Mucosa of rectum (tissue), 2 donors: ENCODE results near the gene S1PR3.

ENCODE experiments used
- H3K27ac ChIP-seq, 2 donors: one replicate each; pipeline ENCODE4 v1.7.0; 2013; ENCODE audit warnings: inconsistent platforms in 2 of 2, low read depth in 2 of 2, low read length in 2 of 2
- H3K27me3 ChIP-seq, 2 donors: one replicate each; pipeline ENCODE4 v1.7.0; 2013; ENCODE audit warnings: low read length in 2 of 2; ENCODE audit not compliant: control insufficient read depth in 2 of 2, insufficient read depth in 2 of 2
- H3K36me3 ChIP-seq, 2 donors: one replicate each; pipeline ENCODE4 v1.7.0; 2013; ENCODE audit warnings: low read length in 2 of 2; ENCODE audit not compliant: control insufficient read depth in 2 of 2, insufficient read depth in 2 of 2
- H3K4me1 ChIP-seq, 2 donors: one replicate each; pipeline ENCODE4 v1.7.0; 2013; ENCODE audit warnings: low read length in 2 of 2, mild to moderate bottlenecking in 1 of 2; ENCODE audit not compliant: control insufficient read depth in 2 of 2, insufficient read depth in 2 of 2
- H3K4me3 ChIP-seq, 2 donors: one replicate each; pipeline ENCODE4 v1.7.0; 2013; ENCODE audit warnings: low read length in 2 of 2
- H3K9ac ChIP-seq, 2 donors: one replicate each; pipeline ENCODE4 v1.7.0; 2013; ENCODE audit warnings: low read length in 2 of 2, low read depth in 1 of 2, mild to moderate bottlenecking in 1 of 2
- H3K9me3 ChIP-seq, 2 donors: one replicate each; pipeline ENCODE4 v1.7.0; 2013; ENCODE audit warnings: low read length in 2 of 2; ENCODE audit not compliant: control insufficient read depth in 2 of 2
- donor health status: healthy.
- donor health status: Normal muscosa, but diverticular disease.

Gene S1PR3

GRCh38 chr9:89036383-89036782 is 45.1 kb downstream of the S1PR3 start:
- no peak overlapping the region for H3K4me3 ChIP-seq
- H3K4me1 ChIP-seq, result no peaks in the 10 kb centered on the region
- no peaks in the 10 kb centered on the region for H3K27me3 ChIP-seq
- no peak overlapping the region for H3K27ac ChIP-seq
- no peak overlapping the region for H3K9ac ChIP-seq
- no peaks in the 10 kb centered on the region for H3K36me3 ChIP-seq
- no peaks in the 10 kb centered on the region for H3K9me3 ChIP-seq

- H3K9me3 ChIP-seq, result no peaks in the 10 kb centered on the region
- no peak overlapping the region for H3K4me3 ChIP-seq
- no peak overlapping the region for H3K27ac ChIP-seq
- H3K27me3 ChIP-seq, result no peaks in the 10 kb centered on the region
- no peaks in the 10 kb centered on the region for H3K4me1 ChIP-seq
- no peaks in the 10 kb centered on the region for H3K36me3 ChIP-seq
- H3K9ac ChIP-seq, result no peak overlapping the region
These were observed 45.6 kb downstream of the S1PR3 start for GRCh38 chr9:89036891-89037290.

DNA sequence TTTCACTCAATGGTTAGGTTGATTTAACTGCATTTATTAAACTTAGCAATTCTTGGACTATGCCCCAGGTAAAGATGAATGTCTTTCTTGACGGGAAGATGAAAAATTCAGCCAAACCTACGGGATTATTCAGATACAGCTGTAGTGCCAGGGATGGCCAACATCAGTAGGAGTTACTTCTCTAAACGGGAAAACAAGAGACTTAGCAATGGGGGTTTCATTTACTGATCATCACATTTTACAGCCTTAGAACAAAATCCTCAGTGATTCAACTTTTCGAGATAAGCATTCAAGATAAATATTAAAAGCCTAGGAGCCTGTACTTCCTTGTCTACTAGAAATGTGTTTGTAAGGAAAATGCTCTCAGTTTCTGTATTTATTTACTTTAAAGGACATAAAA is 46.1 kb downstream of the S1PR3 start:
- Histone ChIP-seq H3K9ac (no peak overlapping the region), H3K4me3 (no peak overlapping the region), H3K27ac (no peak overlapping the region), H3K27me3 (no peaks in the 10 kb centered on the region), H3K36me3 (no peaks in the 10 kb centered on the region), H3K4me1 (no peaks in the 10 kb centered on the region), H3K9me3 (no peaks in the 10 kb centered on the region)

DNA sequence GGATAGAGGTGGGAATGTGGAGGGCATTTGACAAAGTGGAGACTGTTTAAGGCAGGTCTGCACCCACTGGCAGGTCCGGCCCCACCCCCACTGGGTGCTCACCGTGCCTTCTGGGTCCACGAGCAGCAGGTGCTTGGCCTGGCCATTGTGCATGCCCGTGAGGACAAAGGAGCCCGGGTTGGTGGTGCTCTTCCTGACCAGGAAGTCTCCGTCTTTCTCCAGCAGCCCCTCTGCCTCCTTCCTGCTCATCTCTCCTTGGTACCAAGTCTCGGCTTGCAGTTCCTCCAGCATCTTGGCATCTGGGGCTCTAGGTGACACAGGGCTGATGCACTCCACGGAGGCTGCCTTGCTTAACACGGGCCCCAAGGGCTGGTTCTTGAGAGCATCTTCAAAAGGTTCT is 46.6 kb downstream of the S1PR3 start:
- Histone ChIP-seq H3K9ac (no peak overlapping the region), H3K27ac (peak overlapping the region in 1 of 2 donors; percentile 13), H3K4me3 (no peak overlapping the region), H3K9me3 (no peaks in the 10 kb centered on the region), H3K36me3 (no peaks in the 10 kb centered on the region), H3K27me3 (no peaks in the 10 kb centered on the region), H3K4me1 (no peaks in the 10 kb centered on the region)

GRCh38 chr9:89038382-89039103 is 47.3 kb downstream of the S1PR3 start:
- H3K36me3 ChIP-seq, result no peaks in the 10 kb centered on the region
- no peak overlapping the region for H3K4me3 ChIP-seq
- no peaks in the 10 kb centered on the region for H3K4me1 ChIP-seq
- H3K9ac ChIP-seq, result no peak overlapping the region
- no peaks in the 10 kb centered on the region for H3K9me3 ChIP-seq
- no peaks in the 10 kb centered on the region for H3K27me3 ChIP-seq
- H3K27ac ChIP-seq, result no peak overlapping the region

DNA sequence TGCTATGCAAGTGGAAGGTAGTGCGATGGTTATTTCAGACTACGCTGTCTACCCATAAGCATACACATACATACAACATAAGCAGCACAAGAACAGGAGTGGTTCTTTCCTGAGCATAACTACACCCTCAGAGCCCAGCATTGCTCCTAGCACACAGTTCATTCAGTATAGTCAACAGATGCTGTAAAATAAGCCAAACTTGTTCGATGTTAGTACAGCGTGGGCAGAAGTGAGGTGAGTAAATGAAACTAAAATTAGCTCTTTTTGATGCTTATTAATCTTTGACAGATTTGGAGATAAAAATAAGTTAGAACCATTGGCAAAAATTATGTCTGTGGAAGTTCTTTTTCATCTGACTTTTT is 47.8 kb downstream of the S1PR3 start:
- Histone ChIP-seq H3K9me3 (no peaks in the 10 kb centered on the region), H3K36me3 (no peaks in the 10 kb centered on the region), H3K27ac (no peak overlapping the region), H3K4me1 (no peaks in the 10 kb centered on the region), H3K4me3 (no peak overlapping the region), H3K27me3 (no peaks in the 10 kb centered on the region), H3K9ac (no peak overlapping the region)

DNA sequence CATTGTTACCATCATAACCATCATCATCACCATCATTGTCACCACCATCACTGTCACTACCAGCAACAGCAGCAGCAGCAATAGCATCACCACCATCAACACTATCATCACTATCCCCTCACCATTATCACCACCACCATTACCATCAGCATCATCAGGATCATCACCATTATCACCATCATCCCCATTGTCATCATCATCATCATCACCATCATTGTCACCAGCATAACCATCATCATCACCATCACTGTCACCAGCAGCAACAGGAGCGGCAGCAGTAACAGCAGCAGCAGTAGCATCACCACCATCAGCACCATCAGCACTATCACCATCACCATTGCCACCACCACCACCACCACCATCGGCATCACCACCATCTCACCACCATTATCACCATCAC is 48.4 kb downstream of the S1PR3 start:
- no peak overlapping the region for H3K4me3 ChIP-seq
- no peaks in the 10 kb centered on the region for H3K4me1 ChIP-seq
- no peaks in the 10 kb centered on the region for H3K9me3 ChIP-seq
- no peaks in the 10 kb centered on the region for H3K27me3 ChIP-seq
- no peak overlapping the region for H3K9ac ChIP-seq
- H3K36me3 ChIP-seq, result no peaks in the 10 kb centered on the region
- H3K27ac ChIP-seq, result no peak overlapping the region

GRCh38 chr9:89042984-89043383 is 51.7 kb downstream of the S1PR3 start:
- no peak overlapping the region for H3K4me3 ChIP-seq
- H3K27me3 ChIP-seq, result no peaks in the 10 kb centered on the region
- no peaks in the 10 kb centered on the region for H3K36me3 ChIP-seq
- H3K27ac ChIP-seq, result no peak overlapping the region
- no peaks in the 10 kb centered on the region for H3K4me1 ChIP-seq
- H3K9ac ChIP-seq, result no peak overlapping the region
- H3K9me3 ChIP-seq, result no peaks in the 10 kb centered on the region

DNA sequence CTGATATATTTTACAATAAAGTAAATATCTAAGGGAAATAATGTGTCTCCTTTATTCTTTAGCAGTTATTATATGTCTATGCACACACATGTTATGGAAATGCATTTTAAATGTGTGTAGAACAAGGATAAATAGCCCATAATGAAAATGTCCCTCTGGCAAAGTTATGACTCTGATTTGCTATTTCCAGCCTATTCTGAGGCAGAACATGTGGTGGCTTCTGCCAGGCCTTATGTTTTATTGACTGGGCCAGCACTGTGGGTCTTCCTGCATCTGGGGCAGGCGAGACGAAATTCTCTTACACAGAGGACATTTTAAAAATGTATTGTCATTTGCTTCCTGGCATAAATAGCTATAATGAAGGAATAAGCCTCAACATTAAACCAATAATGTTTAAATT is 52.8 kb downstream of the S1PR3 start:
- Histone ChIP-seq H3K4me1 (no peaks in the 10 kb centered on the region), H3K36me3 (no peaks in the 10 kb centered on the region), H3K9ac (no peak overlapping the region), H3K9me3 (no peaks in the 10 kb centered on the region), H3K27me3 (no peaks in the 10 kb centered on the region), H3K4me3 (no peak overlapping the region), H3K27ac (no peak overlapping the region)

DNA sequence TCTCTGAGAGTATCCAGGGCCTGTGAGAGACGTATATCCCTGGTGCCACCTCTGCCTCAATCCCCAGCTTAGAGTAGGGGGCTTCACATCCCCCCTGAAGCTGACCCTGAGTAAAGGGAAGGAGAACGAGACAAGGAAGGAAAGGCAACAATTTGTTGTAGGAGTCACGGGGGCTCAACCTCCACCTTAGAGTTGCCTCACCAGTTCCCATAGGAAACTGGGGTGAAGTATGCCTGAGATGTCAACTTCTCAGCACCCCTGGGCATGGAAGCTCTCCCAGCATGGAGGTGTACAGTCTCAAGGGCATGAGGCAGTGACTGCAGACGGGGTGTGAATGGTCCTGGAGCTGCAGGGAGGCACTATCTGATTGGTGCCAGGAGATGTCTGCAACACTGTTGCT is 53.6 kb downstream of the S1PR3 start:
- H3K4me3 ChIP-seq, result no peak overlapping the region
- H3K27me3 ChIP-seq, result no peaks in the 10 kb centered on the region
- no peaks in the 10 kb centered on the region for H3K9me3 ChIP-seq
- no peaks in the 10 kb centered on the region for H3K4me1 ChIP-seq
- no peak overlapping the region for H3K27ac ChIP-seq
- H3K36me3 ChIP-seq, result no peaks in the 10 kb centered on the region
- no peak overlapping the region for H3K9ac ChIP-seq

GRCh38 chr9:89046832-89047231 is 55.6 kb downstream of the S1PR3 start:
- no peaks in the 10 kb centered on the region for H3K4me1 ChIP-seq
- H3K4me3 ChIP-seq, result no peak overlapping the region
- no peaks in the 10 kb centered on the region for H3K27me3 ChIP-seq
- H3K36me3 ChIP-seq, result no peaks in the 10 kb centered on the region
- no peak overlapping the region for H3K9ac ChIP-seq
- no peaks in the 10 kb centered on the region for H3K9me3 ChIP-seq
- no peak overlapping the region for H3K27ac ChIP-seq
